ENCODE data around the gene CD300LD.

GRCh38 chr17:74568106-74568873 is 23.8 kb downstream of the CD300LD start:
- TF ChIP-seq CTCF (IDR thresholded peaks at IDR 0.05) (no peak), MAX (IDR thresholded peaks at IDR 0.05; ENCODE audit: low read depth) (no peak), POLR2AphosphoS5 (IDR thresholded peaks at IDR 0.05; ENCODE audit: low read depth, low read length) (no peak), SIN3A (IDR thresholded peaks at IDR 0.05; ENCODE audit: borderline replicate concordance, low read depth, low read length) (no peak), MEF2A (IDR thresholded peaks at IDR 0.05; ENCODE audit: borderline replicate concordance, low read depth) (no peak), FOXM1 (IDR thresholded peaks at IDR 0.05; ENCODE audit: low read depth) (no peak), YY1 (IDR thresholded peaks at IDR 0.05; ENCODE audit: low read depth) (no peak), CHD2 (IDR thresholded peaks at IDR 0.05; ENCODE audit: low read length, partially characterized antibody) (no peak), EZH2phosphoT487 (IDR thresholded peaks at IDR 0.05; ENCODE audit: borderline replicate concordance, low read depth) (no peak), USF2 (IDR thresholded peaks at IDR 0.05; ENCODE audit: borderline replicate concordance, low read depth, low read length) (no peak), RCOR1 (IDR thresholded peaks at IDR 0.05; ENCODE audit: low read length) (no peak), TAF1 (IDR thresholded peaks at IDR 0.05; ENCODE audit: borderline replicate concordance, low read depth, low read length) (no peak), NRF1 (IDR thresholded peaks at IDR 0.05; ENCODE audit: low read depth, low read length) (no peak), REST (IDR thresholded peaks at IDR 0.05; ENCODE audit: low read depth, low read length) (no peak)
